HG03175 (cell line): ENCODE results near the gene CACNA1F.

Experiments used
- ATAC-seq: cut with Tn5 transposase; IDR thresholded peaks from one replicate; pipeline ENCODE4 v1.9.1; 2021; ENCODE audit warnings: mild to moderate bottlenecking, moderate library complexity; ENCODE audit not compliant: unreplicated experiment

The CACNA1F gene

GRCh38 chrX:49233176-49233575 is at the start of gene CACNA1F:
CACNA1F (minus strand) TSS chrX:49233340; CDS start chrX:49233309, 31 bp downstream.
- no peak for ATAC-seq

GRCh38 chrX:49282647-49283011 is 49.5 kb upstream of the CACNA1F start:
- no peak for ATAC-seq

- ATAC-seq, result no peak
These were observed 44.9 kb upstream of the CACNA1F start for GRCh38 chrX:49278081-49278480.

DNA sequence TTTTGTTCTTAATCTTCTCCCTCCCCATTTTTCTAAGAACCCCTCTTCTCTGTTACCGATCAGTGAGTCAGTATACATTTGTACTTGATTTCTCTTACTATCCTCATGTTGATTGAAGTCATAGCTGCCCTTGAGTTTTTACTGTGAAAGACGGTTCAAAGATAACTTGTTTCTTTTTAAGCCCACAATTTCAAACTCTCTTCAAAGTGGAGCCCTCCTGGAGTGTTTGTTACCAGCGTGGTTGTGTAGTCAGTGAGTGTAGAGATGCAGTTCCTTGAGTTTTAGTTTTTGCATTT is 44.3 kb upstream of the CACNA1F start:
- no peak for ATAC-seq

DNA sequence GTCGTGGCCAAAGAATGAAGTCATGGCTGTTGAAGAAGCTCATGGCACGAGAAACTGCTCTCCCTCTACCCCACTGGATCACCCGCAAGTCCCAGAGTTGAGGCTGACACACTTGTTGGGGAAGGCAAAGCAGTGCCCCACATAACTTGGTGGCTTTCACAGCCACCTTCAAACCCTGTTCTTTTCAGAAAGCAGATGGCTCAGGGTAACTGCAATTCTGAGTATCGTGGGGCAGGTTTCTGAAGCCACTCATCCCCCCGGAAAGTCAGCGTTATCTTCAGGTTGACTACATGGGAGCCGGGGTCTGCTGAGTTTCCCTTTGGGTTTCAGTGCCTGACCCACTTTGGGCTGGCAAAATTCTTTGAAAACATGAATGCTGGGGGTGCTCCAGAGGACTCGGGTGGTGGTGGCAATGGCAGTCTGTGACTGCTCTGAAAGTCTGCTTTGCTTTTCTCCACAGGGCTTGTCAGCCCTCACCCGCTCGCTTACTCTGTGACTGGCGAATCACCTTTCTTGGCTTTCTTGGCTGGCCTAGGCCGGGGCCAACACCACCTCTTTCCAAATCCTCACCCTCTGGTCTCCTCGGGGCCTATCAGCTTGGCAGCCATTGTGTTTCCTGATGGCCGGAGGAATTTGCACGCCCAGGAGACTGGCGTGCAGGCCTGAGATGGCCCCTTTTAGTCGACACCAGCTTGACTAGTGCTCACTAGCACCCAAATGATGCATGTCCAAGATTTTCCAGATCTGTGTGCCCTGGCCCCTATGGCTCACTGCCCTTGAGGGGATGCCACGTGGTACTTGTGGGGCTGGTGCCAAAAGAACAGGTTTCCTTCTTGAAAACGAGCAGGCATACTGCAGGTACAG is 43.8 kb upstream of the CACNA1F start:
- no peak for ATAC-seq

GRCh38 chrX:49276207-49276606 is 43.1 kb upstream of the CACNA1F start:
- no peak for ATAC-seq

- ATAC-seq, result no peak
These were observed 40.1 kb upstream of the CACNA1F start for GRCh38 chrX:49273181-49273727.

- no peak for ATAC-seq
These were observed 39.3 kb upstream of the CACNA1F start for GRCh38 chrX:49272421-49272820.

DNA sequence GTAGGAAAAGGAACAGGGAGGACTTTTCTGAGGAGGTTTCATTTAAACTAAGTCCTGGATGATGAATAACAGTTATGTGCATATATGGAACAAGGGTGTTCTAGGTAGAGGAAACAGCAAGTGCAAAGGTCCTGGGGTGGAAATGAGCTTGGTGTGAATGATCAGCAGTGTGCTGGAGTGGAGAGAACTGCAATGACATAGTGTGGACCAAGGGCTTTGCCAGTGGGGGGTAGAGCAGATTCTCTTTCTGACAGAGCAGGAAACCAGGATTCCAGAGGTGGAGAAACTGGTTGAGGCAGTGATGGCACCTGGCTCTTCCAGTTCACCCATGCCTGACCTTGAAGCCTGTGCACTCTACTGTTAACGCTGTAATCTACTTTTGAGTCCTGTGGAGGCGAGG is 38.2 kb upstream of the CACNA1F start:
- no peak for ATAC-seq

DNA sequence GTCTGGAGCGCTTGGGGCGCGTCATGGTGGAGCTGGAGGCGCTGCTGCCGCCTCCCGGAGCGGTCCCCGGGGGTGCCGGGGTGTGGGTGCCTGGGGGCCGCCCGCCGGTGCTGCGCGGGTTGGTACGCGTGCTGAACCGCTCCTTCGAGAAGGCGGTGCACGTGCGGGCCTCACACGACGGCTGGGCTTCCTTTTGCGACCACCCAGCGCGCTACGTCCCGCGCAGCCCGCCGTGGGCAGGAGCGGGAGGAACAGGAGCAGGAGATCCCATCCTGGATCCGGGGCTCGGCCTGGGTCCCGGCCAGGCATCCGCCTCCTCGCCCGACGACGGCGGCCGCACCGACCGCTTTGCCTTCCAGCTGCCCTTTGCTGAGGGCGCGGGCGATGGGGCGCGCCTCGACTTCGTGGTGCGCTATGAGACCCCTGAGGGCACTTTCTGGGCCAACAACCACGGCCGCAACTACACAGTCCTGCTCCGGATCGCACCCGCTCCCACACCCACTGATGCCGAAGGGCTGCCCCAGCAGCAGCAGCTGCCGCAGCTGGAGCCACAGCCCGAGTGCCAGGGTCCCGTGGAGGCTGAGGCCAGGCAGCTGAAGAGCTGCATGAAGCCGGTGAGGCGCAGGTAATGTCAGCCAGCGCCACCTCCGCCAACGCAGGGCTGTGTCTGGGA is 37.2 kb upstream of the CACNA1F start:
- no peak for ATAC-seq

- peak; percentile 28 for ATAC-seq
These were observed 36.7 kb upstream of the CACNA1F start, which contains the start of gene PPP1R3F for GRCh38 chrX:49269767-49270248. PPP1R3F (plus strand) TSS chrX:49269793; CDS start chrX:49269870, 77 bp downstream.

DNA sequence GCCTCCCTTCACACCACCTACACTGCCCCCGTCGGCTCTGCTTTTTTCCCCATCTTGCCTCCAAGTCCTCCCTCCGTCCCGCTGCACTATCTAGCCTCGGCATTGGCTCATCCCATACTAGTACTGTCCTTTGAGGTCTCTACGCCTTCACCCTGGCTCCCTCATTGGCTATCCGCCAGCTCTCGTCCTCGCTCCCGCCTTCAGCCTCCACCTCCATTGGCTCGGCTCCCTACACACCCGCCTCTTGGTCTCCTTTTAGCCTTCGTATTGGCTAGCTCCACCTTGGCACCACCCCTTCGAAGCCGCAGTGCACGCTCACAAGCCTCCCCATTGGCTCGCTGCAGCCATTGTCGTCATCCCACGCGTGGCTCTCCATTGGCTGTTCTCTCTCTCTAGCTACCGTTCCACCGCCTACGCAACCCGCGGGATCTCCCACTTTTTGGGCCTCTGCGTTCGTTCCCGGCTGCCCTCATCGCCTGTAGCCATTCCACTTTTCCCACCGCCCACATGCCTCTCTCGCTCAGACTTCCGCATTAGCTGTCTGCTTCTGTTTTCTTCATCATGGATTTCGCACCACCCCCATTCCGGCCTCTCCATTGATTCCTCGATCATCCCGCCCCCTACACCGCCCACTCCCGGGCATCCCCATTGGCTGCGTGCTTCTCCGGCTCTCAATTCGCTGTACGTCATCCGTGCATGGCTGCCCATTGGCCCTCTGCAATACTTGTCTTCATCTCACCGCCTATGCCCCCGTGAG is 36.0 kb upstream of the CACNA1F start:
- peak; percentile 90 for ATAC-seq

GRCh38 chrX:49268702-49269009 is 35.5 kb upstream of the CACNA1F start:
- ATAC-seq, result no peak

GRCh38 chrX:49266523-49267445 is 33.6 kb upstream of the CACNA1F start:
- no peak for ATAC-seq

- no peak for ATAC-seq
These were observed 31.3 kb upstream of the CACNA1F start, which contains the start of gene FOXP3 for GRCh38 chrX:49264460-49264859. FOXP3 (minus strand) TSS chrX:49264710; CDS start chrX:49258505, 6,205 bp downstream.

- ATAC-seq, result no peak
These were observed 30.5 kb upstream of the CACNA1F start for GRCh38 chrX:49263631-49264030.

GRCh38 chrX:49262603-49263002 is 29.5 kb upstream of the CACNA1F start:
- ATAC-seq, result no peak

DNA sequence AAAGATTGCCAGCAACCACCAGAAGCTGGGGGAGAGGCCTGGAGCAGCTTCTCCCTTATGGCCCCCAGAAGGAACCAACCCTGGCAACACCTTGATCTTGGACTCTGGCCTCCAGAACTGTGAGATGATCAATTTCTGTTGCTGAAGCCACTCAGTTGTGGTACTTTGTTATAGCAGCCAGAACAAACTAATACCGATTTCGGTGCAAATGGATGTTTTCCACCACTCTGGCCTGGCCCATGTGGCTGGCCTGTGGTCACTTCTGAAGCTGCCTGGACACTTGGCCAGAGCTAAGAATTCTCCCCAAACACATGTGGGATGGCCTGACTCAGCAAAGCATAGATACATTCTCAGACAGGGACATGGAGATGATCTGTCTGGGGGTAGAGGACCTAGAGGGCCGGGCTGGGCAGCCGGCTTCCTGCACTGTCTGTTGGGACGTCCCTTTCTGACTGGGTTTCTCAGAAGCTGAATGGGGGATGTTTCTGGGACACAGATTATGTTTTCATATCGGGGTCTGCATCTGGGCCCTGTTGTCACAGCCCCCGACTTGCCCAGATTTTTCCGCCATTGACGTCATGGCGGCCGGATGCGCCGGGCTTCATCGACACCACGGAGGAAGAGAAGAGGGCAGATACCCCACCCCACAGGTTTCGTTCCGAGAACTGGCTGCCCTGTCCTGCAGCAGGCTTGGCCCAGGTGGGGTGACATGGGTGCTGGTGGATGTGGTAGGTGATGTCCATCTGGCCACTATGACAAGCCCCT is 27.3 kb upstream of the CACNA1F start:
- no peak for ATAC-seq

- no peak for ATAC-seq
These were observed 25.6 kb upstream of the CACNA1F start for GRCh38 chrX:49258749-49259124.
